ENCODE measurements around the gene TM9SF4. TPM values are rescaled to one million over a fixed set of nuclear protein-coding genes. Genes with fewer than 3 reads are reported as not detected.

The TM9SF4 gene
- total RNA-seq, 6 donors from 2014 or later: 26.7 to 48.0 (median 37.1) TPM

DNA sequence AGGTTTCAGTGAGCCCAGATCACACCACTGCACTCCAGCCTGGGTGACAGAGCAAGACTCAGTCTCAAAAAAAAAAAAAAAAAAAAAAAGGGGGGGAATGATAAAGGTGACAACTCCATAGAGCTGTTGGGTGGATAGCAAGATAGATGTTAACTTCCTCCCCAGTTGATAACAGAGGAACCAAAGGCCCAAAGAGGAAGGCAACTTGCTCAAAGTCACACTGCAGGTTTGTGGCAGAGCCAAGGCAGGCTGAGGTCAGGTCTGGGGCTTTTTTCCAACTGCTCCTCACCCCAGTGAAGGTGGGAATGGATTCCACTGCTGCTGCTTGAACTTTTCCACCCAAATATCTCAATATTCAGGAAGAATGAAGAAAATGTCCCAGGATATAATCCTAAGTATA lies 30.7 kb upstream of the TM9SF4 start:
- H3K27me3 ChIP-seq: no peaks in the 10 kb centered on the region
- ATAC-seq (ENCODE audit: low FRiP score in 2 of 2) (no peak), DNase-seq (no peak)
- H3K36me3 ChIP-seq: peaks cover 0 to 4% (median 0%) of the 10 kb centered on the region in 4 donors
- H3K4me3 ChIP-seq: no peak overlapping the region
- no peaks in the 10 kb centered on the region for H3K9me3 ChIP-seq
- TF ChIP-seq POLR2AphosphoS5 (IDR thresholded peaks at IDR 0.05): no peak
- TF ChIP-seq, protein P1, sequence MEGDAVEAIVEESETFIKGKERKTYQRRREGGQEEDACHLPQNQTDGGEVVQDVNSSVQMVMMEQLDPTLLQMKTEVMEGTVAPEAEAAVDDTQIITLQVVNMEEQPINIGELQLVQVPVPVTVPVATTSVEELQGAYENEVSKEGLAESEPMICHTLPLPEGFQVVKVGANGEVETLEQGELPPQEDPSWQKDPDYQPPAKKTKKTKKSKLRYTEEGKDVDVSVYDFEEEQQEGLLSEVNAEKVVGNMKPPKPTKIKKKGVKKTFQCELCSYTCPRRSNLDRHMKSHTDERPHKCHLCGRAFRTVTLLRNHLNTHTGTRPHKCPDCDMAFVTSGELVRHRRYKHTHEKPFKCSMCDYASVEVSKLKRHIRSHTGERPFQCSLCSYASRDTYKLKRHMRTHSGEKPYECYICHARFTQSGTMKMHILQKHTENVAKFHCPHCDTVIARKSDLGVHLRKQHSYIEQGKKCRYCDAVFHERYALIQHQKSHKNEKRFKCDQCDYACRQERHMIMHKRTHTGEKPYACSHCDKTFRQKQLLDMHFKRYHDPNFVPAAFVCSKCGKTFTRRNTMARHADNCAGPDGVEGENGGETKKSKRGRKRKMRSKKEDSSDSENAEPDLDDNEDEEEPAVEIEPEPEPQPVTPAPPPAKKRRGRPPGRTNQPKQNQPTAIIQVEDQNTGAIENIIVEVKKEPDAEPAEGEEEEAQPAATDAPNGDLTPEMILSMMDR (IDR thresholded peaks at IDR 0.05): no peak
- no peak for TF ChIP-seq POLR2A (IDR thresholded peaks at IDR 0.05)
- TF ChIP-seq EP300 (IDR thresholded peaks at IDR 0.05): no peak
- H3K27ac ChIP-seq: no peak overlapping the region
- H3K4me1 ChIP-seq: no peaks in the 10 kb centered on the region

DNA sequence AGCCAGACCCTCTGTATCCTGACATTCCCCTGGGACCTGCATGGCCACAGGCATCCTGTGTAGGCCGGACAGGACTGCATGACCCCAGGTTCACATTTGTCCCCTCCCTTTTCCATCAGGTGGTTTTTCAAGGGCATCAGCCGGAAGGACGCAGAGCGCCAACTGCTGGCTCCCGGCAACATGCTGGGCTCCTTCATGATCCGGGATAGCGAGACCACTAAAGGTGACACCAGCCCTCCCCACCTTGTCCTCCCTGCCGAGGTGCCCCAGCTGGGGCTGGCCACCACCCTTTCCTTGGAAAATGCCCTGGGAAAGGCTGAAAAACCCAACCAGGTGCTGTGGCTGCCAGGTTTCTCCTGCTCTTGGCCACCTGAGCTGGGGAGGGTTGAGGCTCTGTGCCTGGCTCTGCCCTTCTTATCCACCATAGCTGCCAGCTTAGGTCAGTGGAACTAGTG lies 29.8 kb upstream of the TM9SF4 start:
- DNase-seq (no peak), ATAC-seq (ENCODE audit: low FRiP score in 2 of 2) (no peak)
- H3K27ac ChIP-seq: no peak overlapping the region
- H3K4me3 ChIP-seq: no peak overlapping the region
- peaks cover 0 to 4% (median 0%) of the 10 kb centered on the region in 4 donors for H3K36me3 ChIP-seq
- no peaks in the 10 kb centered on the region for H3K9me3 ChIP-seq
- TF ChIP-seq POLR2AphosphoS5 (IDR thresholded peaks at IDR 0.05) (no peak), EP300 (IDR thresholded peaks at IDR 0.05) (no peak), POLR2A (IDR thresholded peaks at IDR 0.05) (no peak)
- TF ChIP-seq, protein P1 (IDR thresholded peaks at IDR 0.05): no peak
- H3K27me3 ChIP-seq: no peaks in the 10 kb centered on the region
- 17 to 72% methylated on average over 1 to 8 of the region's 8 CpGs for WGBS, 2 donors
- no peaks in the 10 kb centered on the region for H3K4me1 ChIP-seq

DNA sequence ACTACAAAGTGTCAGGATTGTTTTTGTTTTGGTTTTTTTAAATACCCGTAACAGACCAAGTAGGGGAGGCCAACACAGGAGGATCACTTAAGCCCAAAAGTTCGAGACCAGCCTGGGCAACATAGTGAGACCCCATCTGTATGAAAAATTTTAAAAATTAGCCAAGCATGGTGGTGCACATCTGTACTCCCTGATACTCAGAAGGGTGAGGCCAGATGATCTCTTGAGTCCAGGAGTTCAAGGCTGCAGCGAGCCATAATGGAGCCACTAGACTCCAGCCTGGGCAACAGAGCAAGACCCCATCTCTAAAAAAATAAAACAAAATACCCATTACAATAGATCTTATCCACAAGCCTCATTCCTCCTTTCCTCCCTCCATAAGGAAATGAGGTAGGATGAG lies 28.7 kb upstream of the TM9SF4 start:
- ATAC-seq (ENCODE audit: low FRiP score in 2 of 2): no peak
- no peaks in the 10 kb centered on the region for H3K27me3 ChIP-seq
- 58 to 90% methylated on average over 3 of the region's 3 CpGs for WGBS, 2 donors

DNA sequence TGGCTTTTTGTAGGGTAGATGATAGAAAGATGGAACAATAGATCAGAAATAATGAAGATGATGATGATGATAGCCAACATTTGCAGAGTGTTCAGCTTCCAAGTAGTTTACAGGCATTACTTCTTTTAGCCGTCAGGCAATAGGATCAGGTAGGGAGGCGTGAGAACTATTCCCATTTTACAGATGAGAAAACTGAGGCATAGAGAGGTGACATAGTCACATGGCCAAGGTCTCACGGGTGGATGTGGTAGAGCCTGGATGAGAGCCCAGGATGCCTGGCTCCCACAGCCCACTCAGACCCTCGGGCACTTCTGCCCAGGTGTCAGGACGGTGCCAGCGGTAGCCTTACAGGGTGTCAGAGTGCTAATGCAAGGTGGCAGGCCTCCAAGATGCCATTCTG lies 26.0 kb upstream of the TM9SF4 start:
- TF ChIP-seq, protein P1 (IDR thresholded peaks at IDR 0.05): no peak
- TF ChIP-seq POLR2A (IDR thresholded peaks at IDR 0.05) (no peak), EP300 (IDR thresholded peaks at IDR 0.05) (no peak), POLR2AphosphoS5 (IDR thresholded peaks at IDR 0.05) (no peak)
- Histone ChIP-seq H3K27ac (no peak overlapping the region), H3K4me1 (no peaks in the 10 kb centered on the region), H3K27me3 (no peaks in the 10 kb centered on the region), H3K4me3 (no peak overlapping the region), H3K36me3 (no peaks in the 10 kb centered on the region), H3K9me3 (no peaks in the 10 kb centered on the region)
- DNase-seq (no peak), ATAC-seq (ENCODE audit: low FRiP score in 2 of 2) (no peak)
- 84 to 87% methylated on average over 5 to 6 of the region's 6 CpGs for WGBS, 2 donors

More for the DNA sequence above, 28.7 kb upstream of the TM9SF4 start:
- H3K9me3 ChIP-seq: no peaks in the 10 kb centered on the region
- no peak for DNase-seq
- H3K27ac ChIP-seq: no peak overlapping the region
- no peak overlapping the region for H3K4me3 ChIP-seq
- no peaks in the 10 kb centered on the region for H3K4me1 ChIP-seq
- no peaks in the 10 kb centered on the region for H3K36me3 ChIP-seq
- TF ChIP-seq EP300 (IDR thresholded peaks at IDR 0.05) (no peak), POLR2AphosphoS5 (IDR thresholded peaks at IDR 0.05) (no peak), POLR2A (IDR thresholded peaks at IDR 0.05) (no peak)
- TF ChIP-seq, protein P1 (IDR thresholded peaks at IDR 0.05): no peak

DNA sequence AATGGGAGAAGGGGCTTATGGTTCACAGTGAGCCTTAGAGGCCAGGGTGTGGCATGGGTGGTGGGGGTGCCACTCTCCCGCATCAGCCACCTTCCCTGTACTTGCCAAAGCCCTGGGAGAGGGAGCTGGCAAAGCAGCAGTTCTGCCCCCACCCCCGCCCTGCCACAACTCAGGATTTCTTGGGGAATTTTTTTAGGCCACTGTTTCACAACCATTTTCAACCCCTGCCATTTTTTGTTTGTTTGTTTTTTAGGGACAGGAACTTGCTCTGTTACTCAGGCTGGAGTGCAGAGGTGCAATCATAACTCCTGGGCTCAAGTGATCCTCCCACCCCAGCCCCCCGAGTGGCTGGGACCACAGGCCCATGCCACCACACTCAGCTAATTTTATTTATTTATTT lies 22.4 kb upstream of the TM9SF4 start:
- no peaks in the 10 kb centered on the region for H3K4me1 ChIP-seq
- 84 to 86% methylated on average over 3 of the region's 3 CpGs for WGBS, 2 donors
- H3K9me3 ChIP-seq: no peaks in the 10 kb centered on the region
- H3K27ac ChIP-seq: no peak overlapping the region
- TF ChIP-seq POLR2A (IDR thresholded peaks at IDR 0.05): no peak
- TF ChIP-seq, protein P1 (IDR thresholded peaks at IDR 0.05): no peak
- TF ChIP-seq POLR2AphosphoS5 (IDR thresholded peaks at IDR 0.05): no peak
- TF ChIP-seq EP300 (IDR thresholded peaks at IDR 0.05): no peak
- no peaks in the 10 kb centered on the region for H3K27me3 ChIP-seq
- no peaks in the 10 kb centered on the region for H3K36me3 ChIP-seq
- H3K4me3 ChIP-seq: no peak overlapping the region
- DNase-seq (no peak), ATAC-seq (ENCODE audit: low FRiP score in 2 of 2) (no peak)

All from upper lobe of left lung (tissue), 6 donors.